H1 (cell line): ENCODE results near the gene KCNQ1. TPM values are rescaled to one million over a fixed set of nuclear protein-coding genes. Genes with fewer than 3 reads are reported as not detected.

Experiments
- CTCF ChIA-PET: fragments of 300-600 bp; sonication (Branson Sonifier 250); formaldehyde crosslinking; loops from one replicate; lab custom pipeline; 2021; ENCODE audit not compliant: partially characterized antibody; lab: Charles Lee
- POLR2A ChIA-PET: fragments of 300-600 bp; sonication (Branson Sonifier 250); formaldehyde crosslinking; loops from one replicate; lab custom pipeline; 2021; ENCODE audit warnings: inconsistent platforms; ENCODE audit not compliant: partially characterized antibody; lab: Charles Lee
- DNase-seq, 2 experiments: peaks; one replicate each; pipeline versions ENCODE4 v3.0.0 to v3.0.0-alpha.2; 2010 to 2022; ENCODE audit warnings: low spot score in 2 of 2, low read depth in 1 of 2, mixed read lengths in 1 of 2
- FAIRE-seq: peaks from 2 replicates; lab custom pipeline; 2011; peaks lifted over from hg19 to GRCh38; lab: Jason Lieb, UNC
- H2AFZ ChIP-seq: 2 replicates; pipeline ENCODE4 v1.8.1; 2012; ENCODE audit warnings: low read length, inconsistent platforms
- H2AK5ac ChIP-seq: 2 replicates; pipeline ENCODE4 v1.6.1; 2013; ENCODE audit warnings: low read depth, low read length
- H2BK120ac ChIP-seq: replicated peaks from 2 replicates; pipeline ENCODE3; 2013; ENCODE audit warnings: low read depth, low read length, inconsistent platforms
- H2BK12ac ChIP-seq: 2 replicates; pipeline ENCODE4 v1.6.1; 2013; ENCODE audit warnings: low read depth, low read length
- H2BK15ac ChIP-seq: 2 replicates; pipeline ENCODE4 v1.6.1; 2013; ENCODE audit warnings: low read length
- H2BK20ac ChIP-seq: 2 replicates; pipeline ENCODE4 v1.6.1; 2013; ENCODE audit warnings: low read length
- H2BK5ac ChIP-seq: 2 replicates; pipeline ENCODE4 v1.6.1; 2013; ENCODE audit warnings: low read depth, low read length
- H3K14ac ChIP-seq: 2 replicates; pipeline ENCODE4 v1.6.1; 2013; ENCODE audit warnings: inconsistent platforms; ENCODE audit not compliant: insufficient read length
- H3K18ac ChIP-seq: 2 replicates; pipeline ENCODE4 v1.6.1; 2013; ENCODE audit warnings: low read length; ENCODE audit errors: extremely low read depth
- H3K23ac ChIP-seq: 2 replicates; pipeline ENCODE4 v1.6.1; 2013; ENCODE audit warnings: inconsistent platforms; ENCODE audit not compliant: insufficient read length
- H3K23me2 ChIP-seq: 2 replicates; pipeline ENCODE4 v1.6.1; 2013; ENCODE audit warnings: low read depth, low read length
- H3K27ac ChIP-seq: 2 replicates; pipeline ENCODE4 v1.6.1; 2011; ENCODE audit warnings: low read depth, low read length, inconsistent platforms
- H3K27me3 ChIP-seq, 4 experiments: replicated peaks in 1 of 4; 1 replicate in 1 of 4; 2 replicates in 3 of 4; pipeline versions ENCODE4 v1.6.1 to v1.8.1; 2011 to 2013; ENCODE audit warnings: low read length in 3 of 4, mild to moderate bottlenecking in 3 of 4, inconsistent platforms in 2 of 4, mixed read lengths in 2 of 4, moderate library complexity in 1 of 4; ENCODE audit not compliant: control insufficient read depth in 3 of 4, insufficient read depth in 3 of 4; ENCODE audit errors: extremely low read depth in 1 of 4
- H3K36me3 ChIP-seq, 4 experiments: 2 replicates each; pipeline versions ENCODE4 v1.6.1 to v1.8.1; 2011 to 2013; ENCODE audit warnings: mild to moderate bottlenecking in 4 of 4, low read length in 3 of 4, moderate library complexity in 2 of 4, control low read depth in 1 of 4, inconsistent platforms in 1 of 4; ENCODE audit not compliant: insufficient read depth in 4 of 4, control insufficient read depth in 2 of 4
- H3K4ac ChIP-seq: replicated peaks from 2 replicates; pipeline ENCODE3; 2013; ENCODE audit warnings: low read length, low read depth, mixed read lengths, inconsistent platforms; ENCODE audit not compliant: insufficient read length
- H3K4me1 ChIP-seq, 4 experiments: replicated peaks in 1 of 4; 1 replicate in 1 of 4; 2 replicates in 3 of 4; pipeline versions ENCODE4 v1.6.1 to v1.8.1; 2011 to 2013; ENCODE audit warnings: low read length in 3 of 4, inconsistent platforms in 2 of 4, mixed read lengths in 1 of 4; ENCODE audit not compliant: insufficient read depth in 4 of 4, control insufficient read depth in 3 of 4
- H3K4me2 ChIP-seq, 2 experiments: 2 replicates each; pipeline versions ENCODE4 v1.6.1 to v1.8.1; 2011 to 2013; ENCODE audit warnings: low read depth in 2 of 2, low read length in 2 of 2, control low read depth in 1 of 2, inconsistent platforms in 1 of 2, mild to moderate bottlenecking in 1 of 2; ENCODE audit not compliant: insufficient read depth in 1 of 2
- H3K4me3 ChIP-seq, 4 experiments: fragments of 200-600, 300-600 bp in 1 of 4; sonication (generic), shearing (Covaris generic), sonication (Bioruptor Twin) in 1 of 4; 2 replicates each; pipeline versions ENCODE4 v1.5.1 to v1.8.1; 2011 to 2016; ENCODE audit warnings: low read length in 4 of 4, low read depth in 3 of 4, control low read depth in 2 of 4, inconsistent platforms in 2 of 4, mild to moderate bottlenecking in 2 of 4, mixed read lengths in 1 of 4, moderate library complexity in 1 of 4; ENCODE audit not compliant: insufficient read depth in 2 of 4; ENCODE audit errors: extremely low read depth in 1 of 4
- H3K56ac ChIP-seq: replicated peaks from 2 replicates; pipeline ENCODE3; 2013; ENCODE audit warnings: low read depth, mild to moderate bottlenecking, mixed read lengths, low read length, inconsistent platforms; ENCODE audit not compliant: insufficient read length
- H3K79me1 ChIP-seq: 2 replicates; pipeline ENCODE4 v1.6.1; 2013; ENCODE audit warnings: low read depth, low read length, control low read depth
- H3K79me2 ChIP-seq, 2 experiments: 2 replicates each; pipeline versions ENCODE4 v1.6.1 to v1.8.1; 2012 to 2013; ENCODE audit warnings: low read length in 2 of 2, mild to moderate bottlenecking in 2 of 2, inconsistent platforms in 1 of 2; ENCODE audit not compliant: insufficient read depth in 2 of 2, control insufficient read depth in 1 of 2
- H3K9ac ChIP-seq, 4 experiments: replicated peaks in 1 of 4; 1 replicate in 1 of 4; 2 replicates in 3 of 4; pipeline versions ENCODE4 v1.6.1 to v1.8.1; 2011 to 2013; ENCODE audit warnings: low read depth in 3 of 4, low read length in 3 of 4, control low read depth in 2 of 4, mild to moderate bottlenecking in 2 of 4, moderate library complexity in 2 of 4, inconsistent platforms in 1 of 4; ENCODE audit errors: extremely low read depth in 1 of 4
- H3K9me3 ChIP-seq, 2 experiments: 2 replicates each; pipeline versions ENCODE4 v1.6.1 to v1.8.1; 2012 to 2013; ENCODE audit warnings: mild to moderate bottlenecking in 2 of 2, moderate library complexity in 2 of 2, control low read depth in 1 of 2, inconsistent platforms in 1 of 2, low read depth in 1 of 2, low read length in 1 of 2, mixed read lengths in 1 of 2; ENCODE audit not compliant: insufficient read depth in 2 of 2
- H4K20me1 ChIP-seq, 2 experiments: replicated peaks in 1 of 2; 2 replicates each; pipeline versions ENCODE3 to v1.8.1; 2011 to 2013; ENCODE audit warnings: inconsistent platforms in 2 of 2, low read length in 2 of 2, mild to moderate bottlenecking in 1 of 2; ENCODE audit not compliant: insufficient read depth in 2 of 2, control insufficient read depth in 1 of 2
- H4K5ac ChIP-seq: 2 replicates; pipeline ENCODE4 v1.6.1; 2013; ENCODE audit warnings: low read length, low read depth, mixed read lengths, inconsistent platforms; ENCODE audit not compliant: insufficient read length
- H4K8ac ChIP-seq: 2 replicates; pipeline ENCODE4 v1.8.0; 2013; ENCODE audit warnings: mild to moderate bottlenecking, moderate library complexity, low read length, inconsistent platforms; ENCODE audit not compliant: insufficient read depth; ENCODE audit errors: extremely low read depth
- H4K91ac ChIP-seq: replicated peaks from 2 replicates; pipeline ENCODE3; 2013; ENCODE audit warnings: low read length, mixed read lengths, inconsistent platforms; ENCODE audit not compliant: insufficient read length
- ASH2L ChIP-seq: fragments of 200-600, 300-600 bp; sonication (generic); IDR thresholded peaks from one replicate; pipeline ENCODE4 v1.7.1; 2017; ENCODE audit warnings: low read length
- BCL11A ChIP-seq, 2 experiments: IDR thresholded peaks; one replicate each; pipeline ENCODE4 v1.6.1; 2011; ENCODE audit warnings: low read depth in 2 of 2, low read length in 2 of 2, mild to moderate bottlenecking in 2 of 2
- BRCA1 ChIP-seq: IDR thresholded peaks from 2 replicates; pipeline ENCODE4 v1.6.1; 2012; ENCODE audit warnings: low read depth, low read length, improper control_type of control experiment
- CTBP2 ChIP-seq: IDR thresholded peaks from 2 replicates; pipeline ENCODE4 v1.7.0; 2011; ENCODE audit warnings: borderline replicate concordance, mild to moderate bottlenecking, moderate library complexity, mixed read lengths, low read length; ENCODE audit not compliant: insufficient read depth, insufficient read length
- EZH2 ChIP-seq: fragments of 200-600 bp; sonication (generic); IDR thresholded peaks from 2 replicates; pipeline ENCODE4 v1.7.1; 2012; ENCODE audit warnings: low read depth, mild to moderate bottlenecking, moderate library complexity, low read length, inconsistent platforms; ENCODE audit not compliant: severe bottlenecking
- HDAC6 ChIP-seq: IDR thresholded peaks from one replicate; pipeline ENCODE4 v1.7.1; 2012; ENCODE audit warnings: low read depth, mild to moderate bottlenecking, inconsistent platforms, low read length, moderate library complexity
- JUN ChIP-seq: IDR thresholded peaks from 2 replicates; pipeline ENCODE4 v1.6.1; 2011; ENCODE audit warnings: low read depth, mild to moderate bottlenecking, improper control_type of control experiment, low read length
- PHF8 ChIP-seq: fragments of 200-600 bp; sonication (generic); conservative IDR thresholded peaks from 2 replicates; pipeline ENCODE4 v1.7.1; 2012; ENCODE audit warnings: low read depth, mild to moderate bottlenecking, inconsistent platforms, low read length, moderate library complexity
- RBBP5 ChIP-seq: IDR thresholded peaks from 2 replicates; pipeline ENCODE4 v1.7.1; 2012; ENCODE audit warnings: low read depth, mild to moderate bottlenecking, inconsistent platforms, low read length, moderate library complexity, borderline replicate concordance
- SAP30 ChIP-seq: fragments of 300-600 bp; sonication (generic); IDR thresholded peaks from 2 replicates; pipeline ENCODE4 v1.7.1; 2012; ENCODE audit warnings: low read length, moderate library complexity, mild to moderate bottlenecking, inconsistent platforms; ENCODE audit not compliant: insufficient read depth, insufficient replicate concordance
- SRF ChIP-seq: IDR thresholded peaks from 2 replicates; pipeline ENCODE4 v1.6.1; 2011; ENCODE audit warnings: mild to moderate bottlenecking, low read depth, low read length, moderate library complexity
- WGBS, 2 experiments: shearing (Covaris generic) in 1 of 2; methylation state at CpG; one replicate each; pipeline versions ENCODE4 v1.1.6 to v1.1.7; 2013 to 2015; ENCODE audit warnings: low lambda C conversion rate in 2 of 2, mixed read lengths in 2 of 2, inconsistent platforms in 1 of 2, low coverage in 1 of 2, missing lambda C conversion rate in 1 of 2; ENCODE audit not compliant: insufficient replicate concordance in 2 of 2, insufficient coverage in 1 of 2, insufficient read length in 1 of 2; ENCODE audit errors: extremely low coverage in 1 of 2, missing lambda C conversion rate in 1 of 2; 5-methylcytosine and 5-hydroxymethylcytosine counted together
- polyA plus RNA-seq, 7 experiments: library from polyadenylated mRNA; depleted of rRNA in 3 of 7; stranded (reverse) in 5 of 7; unstranded in 2 of 7; fragments of >200 nt in 5 of 7; fragments of 200-250 nt in 2 of 7; gene quantifications; 1 replicate in 5 of 7; 2 replicates in 1 of 7; 4 replicates in 1 of 7; pipeline versions ENCODE4 v1.2.1 to v1.2.3, GENCODE V29; 2011 to 2013; ENCODE audit warnings: missing spikeins in 2 of 7, mixed read lengths in 2 of 7
- total RNA-seq: library from RNA; stranded (reverse); fragmentation: NEBNext Ultra II Directional; extraction: Animal tissue kit (Norgen Biotek cat#: 25700); gene quantifications from 2 replicates; pipeline ENCODE4 v1.2.1, GENCODE V29; 2021

Gene KCNQ1
- total and polyA plus RNA-seq, 2 of the 8 experiments (the other 6 are each of a cell fraction or from before 2014, with no cell fraction given): 1.9 to 2.0 TPM

- no peak overlapping the region for H2BK120ac ChIP-seq
- ChIA-PET CTCF (interaction anchor here (0.6 to 14.3 kb wide), 8 partner anchors 8 to 348 kb away, joined by 3 to 521 read pairs (median 5); partner anchors contain the start of gene CDKN1C), POLR2A (no interaction called here)
- no peak for FAIRE-seq
- H2BK12ac ChIP-seq: 0 out of 2 replicates have a peak overlapping the region, but pooled peaks have one; percentile 39
- no peak overlapping the region for H3K18ac ChIP-seq
- peaks cover 1 to 68% (median 37%) of the 10 kb centered on the region in 4 experiments for H3K27me3 ChIP-seq
- H2BK15ac ChIP-seq: no peak overlapping the region
- no peak overlapping the region for H2AFZ ChIP-seq
- 89% methylated on average over 33 of the region's 34 CpGs; no CpG with 5 or more reads in 1 of the 2 experiments for WGBS, 2 experiments
- H2AK5ac ChIP-seq: no peak overlapping the region
- H3K4me1 ChIP-seq: peaks cover 0 to 3% (median 0%) of the 10 kb centered on the region in 4 experiments; a peak in 2 of 7 replicates
- no peak overlapping the region for H3K56ac ChIP-seq
- no peaks in the 10 kb centered on the region for H3K23me2 ChIP-seq
- no peak overlapping the region for H3K4me3 ChIP-seq
- no peak overlapping the region for H4K5ac ChIP-seq
- H3K4ac ChIP-seq: no peak overlapping the region
- no peak overlapping the region for H2BK20ac ChIP-seq
- H3K79me1 ChIP-seq: no peaks in the 10 kb centered on the region
- H3K27ac ChIP-seq: no peak overlapping the region
- no peaks in the 10 kb centered on the region for H3K9me3 ChIP-seq
- H3K4me2 ChIP-seq: no peak overlapping the region
- no peak overlapping the region for H3K23ac ChIP-seq
- no peak overlapping the region for H3K14ac ChIP-seq
- H4K8ac ChIP-seq: peak overlapping the region; percentile 71; the same call in 1 of the 2 replicates
- H3K79me2 ChIP-seq: no peaks in the 10 kb centered on the region
- peaks cover 0 to 3% of the 10 kb centered on the region in 2 experiments for H4K20me1 ChIP-seq
- no peak overlapping the region for H3K9ac ChIP-seq
- no peak overlapping the region for H2BK5ac ChIP-seq
- H4K91ac ChIP-seq: no peak overlapping the region
- H3K36me3 ChIP-seq: no peaks in the 10 kb centered on the region
- DNase-seq: no peak
- TF ChIP-seq PHF8 (no peak), SRF (no peak), ASH2L (no peak), SAP30 (no peak), EZH2 (no peak), BCL11A (IDR thresholded peaks at IDR 0.05; ENCODE audit: low read depth in 2 of 2, low read length in 2 of 2) (no peak), BRCA1 (no peak), JUN (no peak), CTBP2 (no peak), HDAC6 (no peak), RBBP5 (no peak)
These were observed 94.8 kb downstream of the KCNQ1 start for GRCh38 chr11:2539371-2540222.
